Prostate gland (tissue), 2 donors: ENCODE measurements around the gene LAD1.

Experiments
- POLR2AphosphoS5 ChIP-seq: sonication (generic); formaldehyde crosslinking; IDR thresholded peaks from one replicate; pipeline ENCODE4 v1.6.1; 2017; ENCODE audit warnings: antibody characterized with exemption
- TF ChIP-seq, protein P1 (sequence below), 4 experiments: fragments of 200-600 bp in 2 of 4; fragments of 450-650 bp in 2 of 4; sonication (generic) in 2 of 4; IDR thresholded peaks; 1 replicate in 3 of 4; 2 replicates in 1 of 4; pipeline ENCODE4 v1.5.1; 2016 to 2019; ENCODE audit warnings: antibody characterized with exemption in 4 of 4, mild to moderate bottlenecking in 2 of 4, moderate library complexity in 2 of 4

DNA sequence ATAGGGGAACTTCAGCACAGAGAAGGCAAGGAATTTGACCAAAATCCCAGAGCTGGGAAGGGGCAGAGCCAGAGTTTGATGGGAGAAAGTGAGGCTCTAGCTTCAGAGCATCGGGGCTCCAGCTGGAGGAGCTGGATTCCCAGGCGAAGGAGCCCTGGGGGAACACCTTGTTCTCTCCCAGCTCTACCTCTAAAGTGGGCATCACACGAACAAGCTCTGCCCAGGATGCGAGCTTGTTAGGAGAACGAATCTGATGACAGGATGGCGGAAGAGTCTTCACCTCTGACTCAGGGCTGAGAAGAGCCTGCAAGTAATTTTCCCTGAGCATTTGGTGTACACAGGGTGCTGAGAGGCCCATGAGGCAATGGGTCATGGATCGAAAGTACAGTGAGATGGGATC lies 43.7 kb downstream of the LAD1 start:
- no peak for TF ChIP-seq POLR2AphosphoS5
- TF ChIP-seq, protein P1, sequence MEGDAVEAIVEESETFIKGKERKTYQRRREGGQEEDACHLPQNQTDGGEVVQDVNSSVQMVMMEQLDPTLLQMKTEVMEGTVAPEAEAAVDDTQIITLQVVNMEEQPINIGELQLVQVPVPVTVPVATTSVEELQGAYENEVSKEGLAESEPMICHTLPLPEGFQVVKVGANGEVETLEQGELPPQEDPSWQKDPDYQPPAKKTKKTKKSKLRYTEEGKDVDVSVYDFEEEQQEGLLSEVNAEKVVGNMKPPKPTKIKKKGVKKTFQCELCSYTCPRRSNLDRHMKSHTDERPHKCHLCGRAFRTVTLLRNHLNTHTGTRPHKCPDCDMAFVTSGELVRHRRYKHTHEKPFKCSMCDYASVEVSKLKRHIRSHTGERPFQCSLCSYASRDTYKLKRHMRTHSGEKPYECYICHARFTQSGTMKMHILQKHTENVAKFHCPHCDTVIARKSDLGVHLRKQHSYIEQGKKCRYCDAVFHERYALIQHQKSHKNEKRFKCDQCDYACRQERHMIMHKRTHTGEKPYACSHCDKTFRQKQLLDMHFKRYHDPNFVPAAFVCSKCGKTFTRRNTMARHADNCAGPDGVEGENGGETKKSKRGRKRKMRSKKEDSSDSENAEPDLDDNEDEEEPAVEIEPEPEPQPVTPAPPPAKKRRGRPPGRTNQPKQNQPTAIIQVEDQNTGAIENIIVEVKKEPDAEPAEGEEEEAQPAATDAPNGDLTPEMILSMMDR (IDR thresholded peaks at IDR 0.05): no peak
